Activated CD8-positive, alpha-beta memory T cell treated with anti-CD3 and anti-CD28 coated beads, Interleukin-2, amount 10 ng/mL, durations not matched to agents 7 days and 5 days (primary cell): Measurements from ENCODE around the gene AGAP1. TPM values are rescaled to one million over a fixed set of nuclear protein-coding genes. Genes with fewer than 3 reads are reported as not detected.

ENCODE experiments used
- ATAC-seq: fragments of 150-1000 bp; cut with Tn5 transposase; one replicate; pipeline ENCODE4 v1.10.0; 2021; ENCODE audit warnings: moderate library complexity
- CTCF ChIA-PET: fragments of 350-600 bp; sonication (Branson Sonifier 250); formaldehyde crosslinking; loops from one replicate; lab custom pipeline; 2021; ENCODE audit warnings: antibody characterized with exemption; lab: Charles Lee
- DNase-seq: peaks from one replicate; pipeline ENCODE4 v3.0.0-alpha.2; 2020
- H3K27ac Mint-ChIP-seq: one replicate; pipeline ENCODE4 v1.8.0; 2021; ENCODE audit warnings: mild to moderate bottlenecking, mixed read lengths
- H3K27me3 Mint-ChIP-seq: one replicate; pipeline ENCODE4 v1.8.0; 2021; ENCODE audit warnings: mixed read lengths
- H3K36me3 Mint-ChIP-seq: one replicate; pipeline ENCODE4 v1.8.0; 2021; ENCODE audit warnings: mild to moderate bottlenecking, mixed read lengths
- H3K4me1 Mint-ChIP-seq: one replicate; pipeline ENCODE4 v1.8.0; 2021; ENCODE audit warnings: mixed read lengths
- H3K4me3 Mint-ChIP-seq: one replicate; pipeline ENCODE4 v1.8.0; 2021; ENCODE audit warnings: mild to moderate bottlenecking, moderate library complexity, mixed read lengths
- H3K9me3 Mint-ChIP-seq: one replicate; pipeline ENCODE4 v1.8.0; 2022; ENCODE audit warnings: low read depth, mixed read lengths
- total RNA-seq, 2 experiments: library from RNA; stranded (reverse); gene quantifications; one replicate each; pipeline ENCODE4 v1.2.3, GENCODE V29; 2021

Gene AGAP1
- total RNA-seq, 2 experiments from 2014 or later: 0.75 to 1.8 TPM

GRCh38 chr2:235582081-235582686, 88.3 kb downstream of the AGAP1 start:
- Mint-ChIP-seq H3K36me3 (no peaks in the 10 kb centered on the region), H3K27ac (no peak overlapping the region), H3K27me3 (no peaks in the 10 kb centered on the region), H3K9me3 (no peaks in the 10 kb centered on the region), H3K4me3 (no peak overlapping the region), H3K4me1 (no peaks in the 10 kb centered on the region)
- DNase-seq (no peak), ATAC-seq (no peak)
- CTCF ChIA-PET: no interaction called here

DNA sequence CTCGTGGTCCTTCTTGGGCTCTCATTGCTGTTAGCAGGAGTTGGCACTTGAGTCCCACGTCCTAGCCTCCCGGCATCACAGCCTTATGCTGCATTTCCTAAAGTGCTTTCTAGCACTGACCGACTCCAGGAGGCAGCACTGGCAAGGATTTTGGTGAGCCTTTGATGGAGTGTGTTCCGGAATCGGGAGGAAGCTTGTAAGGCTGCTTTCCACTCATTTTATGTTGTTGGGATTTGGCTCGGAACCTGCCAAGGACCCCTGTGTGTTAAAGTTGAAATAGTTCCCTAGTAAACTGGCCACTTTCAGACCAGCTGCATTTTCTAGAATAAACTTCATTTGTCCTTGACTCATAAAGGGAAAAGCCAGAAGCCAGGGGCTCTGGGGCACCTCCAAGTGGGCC, 88.9 kb downstream of the AGAP1 start:
- no peak overlapping the region for H3K27ac Mint-ChIP-seq
- CTCF ChIA-PET: no interaction called here
- no peaks in the 10 kb centered on the region for H3K9me3 Mint-ChIP-seq
- no peaks in the 10 kb centered on the region for H3K36me3 Mint-ChIP-seq
- ATAC-seq (no peak), DNase-seq (no peak)
- no peaks in the 10 kb centered on the region for H3K4me1 Mint-ChIP-seq
- H3K27me3 Mint-ChIP-seq: no peaks in the 10 kb centered on the region
- no peak overlapping the region for H3K4me3 Mint-ChIP-seq

DNA sequence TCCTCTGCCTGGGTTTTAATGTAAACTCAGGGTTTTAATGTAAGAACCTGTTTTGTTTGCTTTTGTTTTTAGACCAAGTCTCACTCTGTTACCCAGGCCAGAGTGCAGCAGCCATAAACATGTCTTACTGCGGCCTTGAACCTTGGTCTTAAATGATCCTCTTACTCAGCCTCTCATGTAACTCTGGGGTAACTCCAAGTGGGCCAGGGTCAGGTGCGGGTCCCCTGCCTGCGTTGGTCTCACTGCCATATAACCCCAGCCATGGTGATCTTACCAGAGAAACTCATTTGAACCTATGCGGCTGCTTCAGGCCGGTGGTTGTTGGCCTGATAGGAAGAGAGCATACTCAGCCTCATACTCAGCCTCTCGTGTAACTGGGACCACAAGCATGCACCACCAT, 89.3 kb downstream of the AGAP1 start:
- H3K27me3 Mint-ChIP-seq: no peaks in the 10 kb centered on the region
- no peak overlapping the region for H3K27ac Mint-ChIP-seq
- no peaks in the 10 kb centered on the region for H3K36me3 Mint-ChIP-seq
- H3K9me3 Mint-ChIP-seq: no peaks in the 10 kb centered on the region
- H3K4me1 Mint-ChIP-seq: no peaks in the 10 kb centered on the region
- ATAC-seq (no peak), DNase-seq (no peak)
- no peak overlapping the region for H3K4me3 Mint-ChIP-seq
- CTCF ChIA-PET: no interaction called here

DNA sequence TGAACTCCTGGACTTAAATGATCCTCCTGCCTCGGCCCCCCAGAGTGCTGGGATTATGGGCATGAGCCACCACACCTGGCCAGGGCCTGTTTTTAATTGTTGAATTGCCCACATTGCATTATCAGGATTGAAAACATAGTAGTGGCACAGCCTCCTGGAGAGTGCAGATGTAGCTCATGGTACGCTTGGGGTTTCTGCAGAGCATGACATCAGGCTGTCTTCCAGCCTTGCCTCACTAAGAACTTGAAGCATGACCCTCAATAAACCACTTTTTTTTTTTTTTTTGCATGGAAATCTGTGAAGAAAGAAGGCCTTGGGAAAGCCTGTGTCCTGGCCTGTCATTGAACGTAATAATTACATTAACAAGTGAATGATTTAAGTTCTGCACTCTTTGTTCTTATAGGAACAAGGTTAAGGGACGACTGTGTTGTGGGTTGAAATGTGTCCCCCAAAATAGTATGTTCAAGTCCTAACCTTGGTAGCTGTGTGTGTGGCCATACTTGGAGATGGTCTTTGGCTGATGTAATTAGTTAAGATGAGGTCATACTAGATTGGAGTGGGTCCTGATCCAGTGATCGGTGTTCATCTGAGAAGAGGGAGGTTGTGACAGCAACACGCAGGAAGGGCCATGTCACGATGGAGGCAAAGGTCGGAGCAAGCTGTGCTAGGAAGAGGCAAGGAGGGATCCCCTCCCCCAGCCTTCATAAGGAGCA, 90.2 kb downstream of the AGAP1 start:
- Mint-ChIP-seq H3K9me3 (no peaks in the 10 kb centered on the region), H3K27ac (no peak overlapping the region), H3K36me3 (no peaks in the 10 kb centered on the region), H3K4me1 (no peaks in the 10 kb centered on the region), H3K27me3 (no peaks in the 10 kb centered on the region), H3K4me3 (no peak overlapping the region)
- DNase-seq (no peak), ATAC-seq (no peak)
- CTCF ChIA-PET: no interaction called here

GRCh38 chr2:235584638-235585007, 90.8 kb downstream of the AGAP1 start:
- Mint-ChIP-seq H3K36me3 (no peaks in the 10 kb centered on the region), H3K4me1 (no peaks in the 10 kb centered on the region), H3K9me3 (no peaks in the 10 kb centered on the region), H3K27me3 (no peaks in the 10 kb centered on the region), H3K4me3 (no peak overlapping the region), H3K27ac (no peak overlapping the region)
- CTCF ChIA-PET: interaction anchor here (0.8 kb wide), 1 partner anchor 11 kb away, joined by 3 read pairs; no protein-coding TSS in a partner anchor
- DNase-seq: no peak
- no peak for ATAC-seq

DNA sequence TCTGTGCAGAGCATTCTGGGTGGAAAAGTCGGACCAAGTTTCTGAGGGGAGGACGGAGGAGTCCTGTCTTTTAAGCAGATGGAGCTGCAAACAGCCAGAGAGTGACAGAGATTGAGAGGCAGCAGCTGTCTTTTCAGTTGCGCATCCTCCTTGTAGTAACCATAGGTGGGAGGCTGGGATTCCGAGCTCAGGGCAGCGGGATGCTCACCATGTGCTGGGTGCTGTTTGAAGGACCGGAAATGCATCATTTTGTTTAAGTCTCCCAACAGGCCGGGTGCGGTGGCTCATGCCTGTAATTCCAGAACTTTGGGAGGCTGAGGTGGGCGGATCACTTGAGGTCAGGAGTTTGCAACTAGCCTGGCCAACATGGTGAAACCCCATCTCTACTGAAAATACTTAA, 93.4 kb downstream of the AGAP1 start:
- no peaks in the 10 kb centered on the region for H3K4me1 Mint-ChIP-seq
- H3K4me3 Mint-ChIP-seq: no peak overlapping the region
- no peak overlapping the region for H3K27ac Mint-ChIP-seq
- ATAC-seq (no peak), DNase-seq (no peak)
- CTCF ChIA-PET: no interaction called here
- no peaks in the 10 kb centered on the region for H3K27me3 Mint-ChIP-seq
- no peaks in the 10 kb centered on the region for H3K36me3 Mint-ChIP-seq
- no peaks in the 10 kb centered on the region for H3K9me3 Mint-ChIP-seq

GRCh38 chr2:235588750-235589149, 94.9 kb downstream of the AGAP1 start:
- H3K27ac Mint-ChIP-seq: no peak overlapping the region
- CTCF ChIA-PET: no interaction called here
- H3K27me3 Mint-ChIP-seq: no peaks in the 10 kb centered on the region
- H3K36me3 Mint-ChIP-seq: no peaks in the 10 kb centered on the region
- no peak for ATAC-seq
- no peaks in the 10 kb centered on the region for H3K9me3 Mint-ChIP-seq
- no peak for DNase-seq
- H3K4me3 Mint-ChIP-seq: no peak overlapping the region
- no peaks in the 10 kb centered on the region for H3K4me1 Mint-ChIP-seq

DNA sequence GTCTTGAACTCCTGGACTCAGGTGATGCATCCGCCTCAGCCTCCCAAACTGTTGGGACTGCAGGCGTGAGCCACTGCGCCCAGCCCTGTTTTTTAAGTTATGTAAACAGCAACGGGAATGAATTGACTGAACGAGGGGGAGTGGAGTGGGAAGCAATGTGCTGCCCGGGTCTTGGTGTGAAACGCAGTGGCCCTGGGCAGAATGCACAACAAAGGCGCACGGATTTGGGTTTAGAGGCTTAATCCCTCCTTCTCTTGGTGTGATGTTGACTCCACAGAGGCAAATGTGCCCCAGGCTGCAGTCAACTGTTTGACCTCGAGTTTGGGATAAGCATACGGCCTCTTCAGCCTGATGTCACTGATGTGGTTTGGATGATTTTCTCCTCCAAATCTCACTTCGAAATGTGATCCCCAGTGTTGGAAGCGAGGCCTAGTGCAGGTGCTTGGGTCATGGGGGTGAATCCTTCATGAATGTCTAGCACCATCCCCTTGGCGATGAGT, 97.4 kb downstream of the AGAP1 start:
- no peaks in the 10 kb centered on the region for H3K4me1 Mint-ChIP-seq
- no peak overlapping the region for H3K27ac Mint-ChIP-seq
- DNase-seq: no peak
- no peaks in the 10 kb centered on the region for H3K9me3 Mint-ChIP-seq
- no peaks in the 10 kb centered on the region for H3K36me3 Mint-ChIP-seq
- no peak for ATAC-seq
- H3K4me3 Mint-ChIP-seq: no peak overlapping the region
- CTCF ChIA-PET: no interaction called here
- no peaks in the 10 kb centered on the region for H3K27me3 Mint-ChIP-seq

DNA sequence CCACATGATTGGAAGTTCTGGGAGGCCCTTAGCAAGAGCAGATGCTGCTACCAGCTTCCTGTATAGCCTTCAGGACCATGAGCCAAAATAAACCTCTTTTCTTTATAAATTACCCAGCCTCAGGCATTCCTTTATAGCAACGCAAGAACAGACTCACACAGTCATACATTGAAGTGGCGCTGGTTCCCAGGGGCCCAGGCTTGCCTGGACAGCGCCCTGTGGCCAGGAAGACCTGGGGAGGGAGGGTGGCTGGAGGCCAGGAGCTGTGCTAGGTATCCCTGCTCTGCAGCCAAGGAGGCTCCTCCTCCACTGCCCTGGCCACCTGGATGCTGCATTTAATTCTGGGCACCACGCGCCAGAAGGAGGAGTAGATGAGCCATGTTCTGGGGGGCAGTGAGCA, 98.1 kb downstream of the AGAP1 start:
- H3K9me3 Mint-ChIP-seq: no peaks in the 10 kb centered on the region
- H3K4me3 Mint-ChIP-seq: no peak overlapping the region
- CTCF ChIA-PET: interaction anchor here (2.3 kb wide), 1 partner anchor 154 kb away, joined by 14 read pairs; no protein-coding TSS in a partner anchor
- no peak for DNase-seq
- no peaks in the 10 kb centered on the region for H3K27me3 Mint-ChIP-seq
- H3K27ac Mint-ChIP-seq: no peak overlapping the region
- no peak for ATAC-seq
- no peaks in the 10 kb centered on the region for H3K4me1 Mint-ChIP-seq
- no peaks in the 10 kb centered on the region for H3K36me3 Mint-ChIP-seq

- Mint-ChIP-seq H3K9me3 (no peaks in the 10 kb centered on the region), H3K4me1 (no peaks in the 10 kb centered on the region), H3K36me3 (no peaks in the 10 kb centered on the region), H3K4me3 (no peak overlapping the region), H3K27ac (no peak overlapping the region), H3K27me3 (no peaks in the 10 kb centered on the region)
- no peak for DNase-seq
- no peak for ATAC-seq
- CTCF ChIA-PET: interaction anchor here (0.6 to 2.3 kb wide), 3 partner anchors 13 to 154 kb away, joined by 3 to 14 read pairs (median 7); no protein-coding TSS in a partner anchor
Observed at GRCh38 chr2:235592430-235592829, 98.6 kb downstream of the AGAP1 start.

GRCh38 chr2:235592836-235593235, 99.0 kb downstream of the AGAP1 start:
- CTCF ChIA-PET: interaction anchor here (0.6 to 2.3 kb wide), 4 partner anchors 13 to 1041 kb away, joined by 3 to 14 read pairs (median 6); no protein-coding TSS in a partner anchor
- Mint-ChIP-seq H3K27ac (no peak overlapping the region), H3K4me3 (no peak overlapping the region), H3K4me1 (no peaks in the 10 kb centered on the region), H3K27me3 (no peaks in the 10 kb centered on the region), H3K36me3 (no peaks in the 10 kb centered on the region), H3K9me3 (no peaks in the 10 kb centered on the region)
- DNase-seq (no peak), ATAC-seq (no peak)

GRCh38 chr2:235594041-235594440, 100.2 kb downstream of the AGAP1 start:
- DNase-seq: no peak
- H3K4me1 Mint-ChIP-seq: no peaks in the 10 kb centered on the region
- no peaks in the 10 kb centered on the region for H3K27me3 Mint-ChIP-seq
- no peak overlapping the region for H3K4me3 Mint-ChIP-seq
- H3K36me3 Mint-ChIP-seq: no peaks in the 10 kb centered on the region
- no peaks in the 10 kb centered on the region for H3K9me3 Mint-ChIP-seq
- CTCF ChIA-PET: interaction anchor here (0.6 to 2.3 kb wide), 8 partner anchors 21 to 1046 kb away, joined by 3 to 14 read pairs (median 4); no protein-coding TSS in a partner anchor
- no peak for ATAC-seq
- H3K27ac Mint-ChIP-seq: no peak overlapping the region

DNA sequence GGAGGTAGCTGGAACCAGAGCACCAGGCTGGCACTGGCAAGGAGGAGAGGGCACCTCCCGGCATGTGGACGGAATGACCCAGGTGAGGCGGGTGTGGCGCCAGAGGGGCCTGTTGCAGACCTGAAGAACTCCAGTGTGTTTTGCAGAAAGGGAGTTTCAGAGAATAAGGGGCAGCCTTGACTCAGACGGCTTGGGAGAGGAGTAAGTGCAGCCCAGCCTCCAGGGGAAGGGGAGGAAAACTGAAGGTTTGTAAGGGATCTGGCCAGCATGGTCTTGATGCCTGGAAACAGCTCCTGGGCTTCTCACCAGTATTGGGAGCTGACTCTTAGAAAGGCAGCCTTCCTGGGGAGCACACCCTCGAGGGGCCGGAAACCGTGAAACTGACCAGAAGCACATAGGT, 101.1 kb downstream of the AGAP1 start:
- Mint-ChIP-seq H3K27me3 (no peaks in the 10 kb centered on the region), H3K27ac (no peak overlapping the region), H3K36me3 (no peaks in the 10 kb centered on the region), H3K4me1 (no peaks in the 10 kb centered on the region), H3K9me3 (no peaks in the 10 kb centered on the region), H3K4me3 (no peak overlapping the region)
- no peak for ATAC-seq
- DNase-seq: no peak
- CTCF ChIA-PET: interaction anchor here (0.9 to 3.2 kb wide), 3 partner anchors 10 to 151 kb away, joined by 3 to 31 read pairs (median 4); no protein-coding TSS in a partner anchor
